LNCaP clone FGC (cell line): Measurements from ENCODE around the gene HOXD4.

Experiments used
- DNase-seq: peaks from one replicate; pipeline ENCODE4 v3.0.0-alpha.2; 2011; ENCODE audit warnings: low read depth
- H3K4me3 ChIP-seq: 2 replicates; pipeline ENCODE4 v1.5.1; 2011; ENCODE audit warnings: mild to moderate bottlenecking, low read depth, low read length, control low read depth
- TF ChIP-seq, protein P1 (sequence below): IDR thresholded peaks from 2 replicates; pipeline ENCODE4 v1.5.1; 2012; ENCODE audit warnings: mild to moderate bottlenecking; ENCODE audit not compliant: control insufficient read depth, insufficient read depth; ENCODE audit errors: extremely low read depth

Gene HOXD4

DNA sequence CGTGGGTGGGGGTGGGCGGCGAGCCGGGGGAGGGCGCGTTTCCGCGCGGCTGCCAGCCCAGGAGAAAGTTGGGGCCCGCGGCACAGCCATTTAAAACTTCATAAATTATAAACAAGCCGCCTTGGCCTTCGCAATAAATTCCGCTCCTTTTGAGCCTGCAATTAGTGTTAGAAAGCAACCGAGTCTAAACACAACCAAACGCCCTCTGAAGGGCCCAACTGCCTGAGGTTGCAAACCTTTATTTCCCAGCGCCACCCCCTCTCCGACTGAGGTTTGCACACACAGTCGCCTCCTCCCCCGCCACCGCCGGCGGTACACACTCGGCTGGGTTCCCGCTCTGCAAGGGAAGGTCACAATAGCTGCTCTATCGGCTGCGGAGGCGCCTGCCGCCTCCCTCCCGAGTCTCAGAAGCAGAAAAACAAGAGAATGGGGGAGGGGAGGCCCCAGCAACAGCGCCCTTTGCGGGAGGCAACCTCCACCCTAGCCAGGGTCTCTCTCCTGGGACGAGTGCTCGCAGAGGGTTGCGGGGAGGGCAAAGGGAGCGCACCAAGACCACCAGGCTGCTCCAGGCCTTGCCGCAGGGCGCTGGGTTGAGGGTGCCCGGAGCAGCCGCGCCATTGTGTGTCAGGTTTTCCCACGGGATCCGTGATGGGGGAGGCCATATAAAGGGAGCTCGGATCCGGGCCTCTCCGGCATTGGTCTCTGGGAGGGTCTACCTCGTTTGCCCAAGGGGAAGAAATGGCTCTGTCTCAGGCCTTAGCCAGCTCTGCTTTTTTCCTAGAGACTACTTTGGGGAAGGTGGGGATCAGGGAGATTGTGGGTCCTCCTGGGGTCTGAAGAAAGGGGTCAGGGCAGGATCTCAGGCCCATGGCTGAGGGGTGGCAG, 23.7 kb downstream of the HOXD4 start:
- DNase-seq, result no peak
- TF ChIP-seq, protein P1, sequence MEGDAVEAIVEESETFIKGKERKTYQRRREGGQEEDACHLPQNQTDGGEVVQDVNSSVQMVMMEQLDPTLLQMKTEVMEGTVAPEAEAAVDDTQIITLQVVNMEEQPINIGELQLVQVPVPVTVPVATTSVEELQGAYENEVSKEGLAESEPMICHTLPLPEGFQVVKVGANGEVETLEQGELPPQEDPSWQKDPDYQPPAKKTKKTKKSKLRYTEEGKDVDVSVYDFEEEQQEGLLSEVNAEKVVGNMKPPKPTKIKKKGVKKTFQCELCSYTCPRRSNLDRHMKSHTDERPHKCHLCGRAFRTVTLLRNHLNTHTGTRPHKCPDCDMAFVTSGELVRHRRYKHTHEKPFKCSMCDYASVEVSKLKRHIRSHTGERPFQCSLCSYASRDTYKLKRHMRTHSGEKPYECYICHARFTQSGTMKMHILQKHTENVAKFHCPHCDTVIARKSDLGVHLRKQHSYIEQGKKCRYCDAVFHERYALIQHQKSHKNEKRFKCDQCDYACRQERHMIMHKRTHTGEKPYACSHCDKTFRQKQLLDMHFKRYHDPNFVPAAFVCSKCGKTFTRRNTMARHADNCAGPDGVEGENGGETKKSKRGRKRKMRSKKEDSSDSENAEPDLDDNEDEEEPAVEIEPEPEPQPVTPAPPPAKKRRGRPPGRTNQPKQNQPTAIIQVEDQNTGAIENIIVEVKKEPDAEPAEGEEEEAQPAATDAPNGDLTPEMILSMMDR, result no peak
- H3K4me3 ChIP-seq, result no peak overlapping the region

DNA sequence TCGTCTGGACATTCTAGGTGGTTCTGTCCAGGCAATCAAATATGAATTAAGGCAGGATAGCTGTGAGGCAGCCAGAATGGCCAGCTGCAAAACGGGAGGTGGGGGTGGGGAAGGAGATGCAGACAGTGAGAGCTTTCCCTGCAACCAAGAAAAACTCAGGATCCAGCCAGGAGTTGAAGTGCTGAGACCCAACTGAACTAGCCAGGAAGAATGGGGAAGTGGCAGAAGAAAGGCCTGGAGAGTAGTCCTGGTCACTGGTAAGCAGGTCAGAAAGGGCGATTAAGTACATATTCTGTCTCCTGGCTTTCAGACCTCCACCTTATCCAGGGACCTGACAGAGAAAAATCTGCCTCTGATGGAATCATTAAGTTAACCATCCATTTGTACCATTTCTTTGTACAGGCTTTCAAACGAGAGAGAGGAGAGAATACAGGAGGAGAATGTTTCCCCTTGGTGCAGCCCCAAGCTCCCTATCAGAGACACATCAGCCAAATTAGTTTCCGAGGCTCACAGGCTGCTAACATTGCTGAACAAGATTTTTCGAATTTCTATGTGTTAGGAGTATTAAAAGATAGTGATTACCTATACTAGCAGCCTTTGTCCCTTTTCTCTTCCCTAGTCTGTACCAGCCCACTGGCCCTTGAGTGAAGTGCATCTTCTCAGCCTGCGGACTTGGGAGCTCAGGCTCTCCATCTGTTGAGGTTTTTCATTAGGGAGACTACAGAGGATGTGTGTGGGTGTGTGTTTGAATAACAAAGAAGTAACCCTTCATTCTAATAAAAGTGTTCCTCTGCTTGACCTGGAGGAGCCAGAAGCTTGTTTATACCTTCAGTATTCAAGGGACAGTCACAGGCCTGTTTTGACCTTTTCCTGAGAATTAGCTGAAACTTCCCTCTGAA, 24.6 kb downstream of the HOXD4 start:
- TF ChIP-seq, protein P1, result no peak
- H3K4me3 ChIP-seq, result no peak overlapping the region
- no peak for DNase-seq

DNA sequence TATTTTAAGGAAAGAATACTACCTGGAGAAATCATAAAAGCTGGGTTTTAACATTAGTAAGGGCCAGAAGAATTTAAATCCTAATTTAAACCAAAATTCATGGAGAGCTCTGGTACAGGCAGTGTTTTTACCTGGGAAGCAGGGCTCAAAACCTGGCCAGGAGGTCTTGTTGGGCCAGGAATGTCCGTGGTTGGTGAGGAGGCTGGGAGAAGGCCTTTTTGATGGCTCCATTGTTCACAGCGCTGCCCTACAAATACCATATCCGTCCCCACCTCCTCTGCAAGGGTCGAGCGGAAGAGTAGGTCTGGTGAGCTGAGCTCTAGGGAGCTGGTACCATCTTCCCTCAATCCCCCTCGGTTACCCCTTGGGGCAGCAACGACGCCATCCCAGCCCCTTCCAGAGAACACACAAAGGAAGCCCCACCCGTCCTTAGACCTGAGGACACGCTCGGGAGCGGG, 26.3 kb downstream of the HOXD4 start:
- TF ChIP-seq, protein P1, result no peak
- DNase-seq, result no peak

DNA sequence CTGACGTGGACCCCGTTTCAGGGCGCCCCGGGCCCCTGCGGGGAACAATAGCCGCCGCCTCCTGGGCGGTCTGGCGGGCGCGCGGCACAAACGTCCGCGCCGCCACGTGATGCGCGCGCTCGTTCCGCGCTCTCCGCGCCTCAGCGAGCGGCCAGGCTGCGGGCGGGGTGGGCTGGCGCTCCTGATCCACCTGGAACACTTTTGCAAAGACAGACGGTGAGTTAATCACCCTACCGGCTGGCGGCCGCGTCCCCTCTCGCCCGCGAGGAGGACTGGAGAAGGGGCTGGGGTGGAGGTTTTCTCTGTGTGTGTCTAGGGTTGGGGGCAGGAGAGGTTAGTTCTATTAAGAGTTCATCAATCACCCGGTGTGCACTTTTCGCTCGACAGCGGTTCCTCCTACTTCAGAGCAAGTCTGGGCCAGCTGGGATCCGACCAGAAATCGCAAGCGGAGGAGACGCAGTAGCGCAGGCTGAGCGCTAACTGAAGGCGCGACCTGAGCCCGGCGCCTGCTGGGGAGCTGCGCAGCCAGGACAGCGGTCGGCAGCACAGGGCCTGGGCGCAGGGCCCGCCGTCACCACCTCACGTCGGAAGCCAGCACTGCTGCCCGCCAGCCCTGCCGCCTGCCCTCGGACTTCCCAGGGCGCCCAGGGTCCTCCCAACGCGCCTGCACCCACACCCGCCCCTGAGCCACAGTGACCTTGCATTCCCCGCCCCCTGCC, 26.8 kb downstream of the HOXD4 start:
- TF ChIP-seq, protein P1, result no peak
- H3K4me3 ChIP-seq, result peak overlapping the region; percentile 44
- DNase-seq, result no peak

More for the DNA sequence above, 26.3 kb downstream of the HOXD4 start:
- peak overlapping the region; percentile 44 for H3K4me3 ChIP-seq

DNA sequence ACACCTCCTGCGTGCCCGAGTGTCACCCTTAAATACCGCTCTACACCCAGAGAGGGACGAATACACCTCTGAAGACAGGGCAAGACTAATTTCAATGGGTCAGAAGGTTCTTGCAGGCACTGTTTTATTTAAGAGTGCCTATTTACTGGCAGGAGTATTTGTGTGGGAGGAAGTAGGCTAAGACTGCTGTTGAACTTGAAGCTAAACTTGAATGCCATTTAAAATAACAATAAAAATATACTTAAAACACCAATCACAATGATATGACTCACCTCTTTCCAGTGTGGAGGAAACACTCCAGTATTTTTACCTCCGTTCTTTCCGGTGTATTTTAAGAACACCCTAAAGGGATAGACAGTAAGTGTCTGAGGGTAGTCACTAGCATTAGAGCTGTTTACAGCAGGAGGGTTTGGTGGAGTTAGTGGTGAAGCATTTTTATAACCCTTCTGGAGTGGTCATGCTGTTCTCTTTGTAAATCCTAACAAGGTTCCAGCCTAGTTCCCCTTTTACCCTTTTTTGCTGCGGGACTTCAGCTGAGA, 27.5 kb downstream of the HOXD4 start:
- DNase-seq, result no peak
- TF ChIP-seq, protein P1, result no peak
- no peak overlapping the region for H3K4me3 ChIP-seq

DNA sequence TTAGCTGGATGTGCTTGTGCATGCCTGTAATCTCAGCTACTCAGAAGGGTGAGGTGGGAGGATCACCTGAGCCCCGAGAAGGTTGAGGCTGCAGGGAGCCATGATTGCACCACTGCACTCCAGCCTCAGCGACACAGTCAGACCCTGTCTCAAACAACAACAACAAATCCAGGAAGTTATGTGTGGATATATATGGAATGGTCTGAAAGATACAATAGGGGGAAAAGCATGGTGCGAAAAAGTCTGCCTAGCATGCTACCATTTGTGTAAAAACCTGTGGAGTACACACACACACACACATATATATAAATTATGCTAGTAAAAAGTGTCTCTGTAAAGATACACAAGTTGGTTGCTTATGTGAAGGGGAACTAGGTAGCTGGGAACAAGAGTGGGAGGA, 30.2 kb downstream of the HOXD4 start:
- H3K4me3 ChIP-seq, result no peak overlapping the region
- TF ChIP-seq, protein P1, result no peak
- no peak for DNase-seq
